ENCODE measurements around the gene TOR1A. TPM values are rescaled to one million over a fixed set of nuclear protein-coding genes. Genes with fewer than 3 reads are reported as not detected.

TOR1A gene
- total RNA-seq, 1 experiment from 2014 or later, result 32.2 TPM

DNA sequence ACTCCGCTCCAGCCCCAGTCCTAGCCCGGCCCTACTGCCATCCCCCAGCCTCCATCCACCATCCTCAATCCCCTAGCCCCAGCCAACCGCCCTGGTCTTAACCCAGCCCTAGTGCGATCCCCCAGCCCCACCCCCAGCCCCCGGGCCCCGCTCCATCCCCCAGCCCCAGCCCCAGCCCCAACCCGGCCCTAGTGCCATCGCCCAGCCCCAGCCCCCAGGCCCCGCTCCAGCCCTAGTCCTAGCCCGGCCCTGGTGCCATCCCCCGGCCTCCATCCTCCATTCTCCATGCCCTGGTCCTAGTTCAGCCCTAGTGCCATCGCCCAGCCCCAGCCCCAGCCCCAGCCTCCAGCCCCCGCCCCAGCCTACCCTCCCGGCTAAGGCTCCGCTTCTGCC is 398 bp downstream of the TOR1A start:
- H3K36me3 ChIP-seq (ENCODE audit: control insufficient read depth, insufficient read depth, low read length), result no peaks in the 10 kb centered on the region

GRCh38 chr9:129822898-129823541 is 916 bp downstream of the TOR1A start:
- no peaks in the 10 kb centered on the region for H3K36me3 ChIP-seq (ENCODE audit: control insufficient read depth, insufficient read depth, low read length)
- no peak overlapping the region for H3K27ac Mint-ChIP-seq (ENCODE audit: unreplicated experiment)
- ChIA-PET CTCF (no interaction called here), POLR2A (interaction anchor here (0.6 to 1.2 kb wide), 2 partner anchors 151 to 250 kb away, joined by 3 read pairs; no protein-coding TSS in a partner anchor)
- H3K4me1 ChIP-seq, result no peaks in the 10 kb centered on the region
- H3K9me3 Mint-ChIP-seq (ENCODE audit: unreplicated experiment), result no peaks in the 10 kb centered on the region
- intact Hi-C loops (cut with micrococcal nuclease; ENCODE audit: unreplicated experiment), result no loop called here
- peaks cover 38% of the 10 kb centered on the region for H3K36me3 Mint-ChIP-seq (ENCODE audit: insufficient read depth, unreplicated experiment)
- no peaks in the 10 kb centered on the region for H3K27me3 Mint-ChIP-seq (ENCODE audit: insufficient read depth, unreplicated experiment)
- H3K4me3 ChIP-seq (ENCODE audit: low read depth, low read length), result peak overlapping the region; percentile 100
- no TSS peak for BruUV-seq (replicated peaks)
- H3K4me1 Mint-ChIP-seq (ENCODE audit: low read depth, unreplicated experiment), result peaks cover 6% of the 10 kb centered on the region
- TF ChIP-seq CTCF (IDR thresholded peaks at IDR 0.05; ENCODE audit: insufficient read depth in 1 of 2, low read depth in 1 of 2, low read length in 1 of 2, severe bottlenecking in 1 of 2, unreplicated experiment in 1 of 2), result no peak
- no peaks in the 10 kb centered on the region for H3K27me3 ChIP-seq (replicated peaks; ENCODE audit: control insufficient read depth, insufficient read depth, low read length)
- H3K4me3 Mint-ChIP-seq (ENCODE audit: unreplicated experiment), result peak overlapping the region; percentile 90
- no peak for DNase-seq
- no peaks in the 10 kb centered on the region for H3K9me3 ChIP-seq

More for the DNA sequence above, 398 bp downstream of the TOR1A start:
- peaks cover 6% of the 10 kb centered on the region for H3K4me1 Mint-ChIP-seq (ENCODE audit: low read depth, unreplicated experiment)
- peaks cover 32% of the 10 kb centered on the region for H3K36me3 Mint-ChIP-seq (ENCODE audit: insufficient read depth, unreplicated experiment)
- Histone ChIP-seq H3K9me3 (no peaks in the 10 kb centered on the region), H3K4me1 (no peaks in the 10 kb centered on the region), H3K4me3 (ENCODE audit: low read depth, low read length) (peak overlapping the region; percentile 100), H3K27me3 (replicated peaks; ENCODE audit: control insufficient read depth, insufficient read depth, low read length) (no peaks in the 10 kb centered on the region)
- peak overlapping the region; percentile 81 for H3K27ac Mint-ChIP-seq (ENCODE audit: unreplicated experiment)
- no peak for DNase-seq
- ChIA-PET POLR2A (interaction anchor here (0.6 to 1.2 kb wide), 2 partner anchors 152 to 250 kb away, joined by 3 read pairs; no protein-coding TSS in a partner anchor), CTCF (interaction anchor here (0.5 to 0.7 kb wide), 3 partner anchors 21 to 1272 kb away, joined by 3 to 5 read pairs (median 3); no protein-coding TSS in a partner anchor)
- H3K4me3 Mint-ChIP-seq (ENCODE audit: unreplicated experiment), result peak overlapping the region; percentile 90
- H3K9me3 Mint-ChIP-seq (ENCODE audit: unreplicated experiment), result no peaks in the 10 kb centered on the region
- intact Hi-C loops (cut with micrococcal nuclease; ENCODE audit: unreplicated experiment), result no loop called here
- BruUV-seq (replicated peaks), result no TSS peak
- H3K27me3 Mint-ChIP-seq (ENCODE audit: insufficient read depth, unreplicated experiment), result no peaks in the 10 kb centered on the region
- TF ChIP-seq CTCF (IDR thresholded peaks at IDR 0.05; ENCODE audit: insufficient read depth in 1 of 2, low read depth in 1 of 2, low read length in 1 of 2, severe bottlenecking in 1 of 2, unreplicated experiment in 1 of 2), result no peak

- no peaks in the 10 kb centered on the region for H3K9me3 ChIP-seq
- no peaks in the 10 kb centered on the region for H3K27me3 ChIP-seq (replicated peaks; ENCODE audit: control insufficient read depth, insufficient read depth, low read length)
- peaks cover 3% of the 10 kb centered on the region; the same call in 1 of the 2 replicates for H3K36me3 ChIP-seq (ENCODE audit: control insufficient read depth, insufficient read depth, low read length)
- intact Hi-C loops (cut with micrococcal nuclease; ENCODE audit: unreplicated experiment), result no loop called here
- DNase-seq, result no peak
- Mint-ChIP-seq H3K4me1 (ENCODE audit: low read depth, unreplicated experiment) (peaks cover 12% of the 10 kb centered on the region), H3K9me3 (ENCODE audit: unreplicated experiment) (no peaks in the 10 kb centered on the region), H3K27ac (ENCODE audit: unreplicated experiment) (no peak overlapping the region), H3K27me3 (ENCODE audit: insufficient read depth, unreplicated experiment) (no peaks in the 10 kb centered on the region), H3K36me3 (ENCODE audit: insufficient read depth, unreplicated experiment) (peaks cover 46% of the 10 kb centered on the region), H3K4me3 (ENCODE audit: unreplicated experiment) (no peak overlapping the region)
- CTCF ChIA-PET, result no interaction called here
- BruUV-seq (replicated peaks), result no TSS peak
- H3K4me1 ChIP-seq, result peaks cover 6% of the 10 kb centered on the region
- H3K4me3 ChIP-seq (ENCODE audit: low read depth, low read length), result no peak overlapping the region
- POLR2A ChIA-PET, result no interaction called here
- TF ChIP-seq CTCF (IDR thresholded peaks at IDR 0.05; ENCODE audit: insufficient read depth in 1 of 2, low read depth in 1 of 2, low read length in 1 of 2, severe bottlenecking in 1 of 2, unreplicated experiment in 1 of 2), result no peak
These were observed 7.2 kb downstream of the TOR1A start for GRCh38 chr9:129816501-129817435.
